Chondrocyte (in vitro differentiated cells): ENCODE data around the gene FAT4. TPM values are rescaled to one million over a fixed set of nuclear protein-coding genes. Genes with fewer than 3 reads are reported as not detected.

Experiments
- DNase-seq: peaks from one replicate; pipeline ENCODE4 v3.0.0; 2021; ENCODE audit warnings: mixed read lengths, low spot score
- H3K27ac Mint-ChIP-seq: one replicate; pipeline ENCODE4 v1.8.0; 2021; ENCODE audit warnings: mild to moderate bottlenecking, moderate library complexity, mixed read lengths; ENCODE audit not compliant: unreplicated experiment
- H3K27me3 Mint-ChIP-seq: 2 replicates; pipeline ENCODE4 v1.8.0; 2021; ENCODE audit warnings: low read depth, mixed read lengths
- H3K36me3 Mint-ChIP-seq: 2 replicates; pipeline ENCODE4 v1.8.0; 2021; ENCODE audit warnings: low read depth, mixed read lengths
- H3K4me1 Mint-ChIP-seq: 2 replicates; pipeline ENCODE4 v1.8.0; 2021; ENCODE audit warnings: low read depth, mild to moderate bottlenecking, mixed read lengths
- H3K4me3 Mint-ChIP-seq: one replicate; pipeline ENCODE4 v1.8.0; 2021; ENCODE audit warnings: mild to moderate bottlenecking, moderate library complexity, mixed read lengths; ENCODE audit not compliant: unreplicated experiment
- H3K9me3 Mint-ChIP-seq: 2 replicates; pipeline ENCODE4 v1.8.0; 2021; ENCODE audit warnings: low read depth, mixed read lengths
- CTCF ChIP-seq: fragments of 200-600 bp; sonication (generic); IDR thresholded peaks from 2 replicates; pipeline ENCODE4 v1.5.0; 2021; ENCODE audit warnings: antibody characterized with exemption, mild to moderate bottlenecking, moderate library complexity
- total RNA-seq: library from RNA; stranded (reverse); gene quantifications from 3 replicates; pipeline ENCODE4 v1.2.1, GENCODE V29; 2021

The FAT4 gene
- total RNA-seq, 1 donor from 2014 or later: 17.7 TPM

- Mint-ChIP-seq H3K9me3 (no peaks in the 10 kb centered on the region), H3K27ac (no peak overlapping the region), H3K27me3 (no peaks in the 10 kb centered on the region), H3K4me3 (no peak overlapping the region), H3K36me3 (no peaks in the 10 kb centered on the region), H3K4me1 (no peaks in the 10 kb centered on the region)
- no peak for DNase-seq
- TF ChIP-seq CTCF: no peak
Measured at GRCh38 chr4:125303058-125303457, 11.7 kb upstream of the FAT4 start.

GRCh38 chr4:125303821-125304220 is 10.9 kb upstream of the FAT4 start:
- TF ChIP-seq CTCF: no peak
- no peak for DNase-seq
- Mint-ChIP-seq H3K27me3 (no peaks in the 10 kb centered on the region), H3K4me3 (no peak overlapping the region), H3K4me1 (no peaks in the 10 kb centered on the region), H3K9me3 (no peaks in the 10 kb centered on the region), H3K36me3 (no peaks in the 10 kb centered on the region), H3K27ac (no peak overlapping the region)

GRCh38 chr4:125306112-125306511 is 8.6 kb upstream of the FAT4 start:
- Mint-ChIP-seq H3K4me3 (no peak overlapping the region), H3K4me1 (no peaks in the 10 kb centered on the region), H3K27ac (no peak overlapping the region), H3K9me3 (peaks cover 8% of the 10 kb centered on the region), H3K27me3 (no peaks in the 10 kb centered on the region), H3K36me3 (peaks cover 2% of the 10 kb centered on the region)
- TF ChIP-seq CTCF: no peak
- no peak for DNase-seq

- Mint-ChIP-seq H3K27me3 (no peaks in the 10 kb centered on the region), H3K4me3 (no peak overlapping the region)
Measured at GRCh38 chr4:125306533-125306932, 8.2 kb upstream of the FAT4 start.

GRCh38 chr4:125311503-125311902 is 3.3 kb upstream of the FAT4 start:
- H3K36me3 Mint-ChIP-seq: peaks cover 2% of the 10 kb centered on the region
- H3K4me1 Mint-ChIP-seq: peaks cover 16% of the 10 kb centered on the region
- no peak for DNase-seq
- no peak overlapping the region for H3K4me3 Mint-ChIP-seq
- no peak for TF ChIP-seq CTCF
- no peak overlapping the region for H3K27ac Mint-ChIP-seq
- no peaks in the 10 kb centered on the region for H3K27me3 Mint-ChIP-seq
- peaks cover 8% of the 10 kb centered on the region for H3K9me3 Mint-ChIP-seq

More at GRCh38 chr4:125306533-125306932, 8.2 kb upstream of the FAT4 start:
- peaks cover 8% of the 10 kb centered on the region for H3K9me3 Mint-ChIP-seq
- DNase-seq: no peak
- no peak for TF ChIP-seq CTCF
- H3K4me1 Mint-ChIP-seq: no peaks in the 10 kb centered on the region
- H3K27ac Mint-ChIP-seq: no peak overlapping the region
- H3K36me3 Mint-ChIP-seq: peaks cover 2% of the 10 kb centered on the region
